Left lung (tissue), 10 donors: ENCODE data around the gene MICAL2. TPM values are rescaled to one million over a fixed set of nuclear protein-coding genes. Genes with fewer than 3 reads are reported as not detected.
A peak's percentile ranks its signal among the peaks of the same experiment; 100 is the strongest.

ENCODE experiments used
- ATAC-seq: fragments of 200-7000 bp; cut with Tn5 transposase; one replicate; pipeline ENCODE4 v1.9.1; 2020; ENCODE audit warnings: moderate library complexity
- DNase-seq, 4 donors: peaks; one replicate each; pipeline ENCODE4 v3.0.0-alpha.2; 2013 to 2020
- H3K27ac ChIP-seq, 2 donors: fragments of 200-600 bp; sonication (generic) in 1 of 2; one replicate each; pipeline versions ENCODE4 v1.5.0 to v1.8.0; 2020 to 2021
- H3K27me3 ChIP-seq, 2 donors: fragments of 200-600 bp; sonication (generic) in 1 of 2; one replicate each; pipeline versions ENCODE4 v1.5.0 to v1.8.0; 2020 to 2021
- H3K36me3 ChIP-seq, 2 donors: fragments of 200-600 bp; sonication (generic) in 1 of 2; one replicate each; pipeline versions ENCODE4 v1.5.0 to v1.8.0; 2020 to 2021
- H3K4me1 ChIP-seq, 2 donors: fragments of 200-600 bp; one replicate each; pipeline ENCODE4 v1.8.0; 2021
- H3K4me3 ChIP-seq, 2 donors: fragments of 200-600 bp; sonication (generic) in 1 of 2; one replicate each; pipeline versions ENCODE4 v1.5.0 to v1.8.0; 2020 to 2021; ENCODE audit warnings: mild to moderate bottlenecking in 1 of 2
- H3K9me3 ChIP-seq, 2 donors: fragments of 200-600 bp; sonication (generic) in 1 of 2; one replicate each; pipeline versions ENCODE4 v1.5.0 to v1.8.0; 2020 to 2021
- CTCF ChIP-seq, 2 donors: fragments of 200-600 bp; sonication (generic) in 1 of 2; IDR thresholded peaks; one replicate each; pipeline versions ENCODE4 v1.5.0 to v1.8.0; 2021; ENCODE audit warnings: antibody characterized with exemption in 2 of 2
- intact Hi-C, 2 donors: fragments of 100-400 bp; cut with DNase I; formaldehyde crosslinking; loops; one replicate each; pipeline versions ENCODE4 v1.11.2 to v1.14.2; 2022
- polyA plus RNA-seq, 6 donors: library from polyadenylated mRNA; unstranded; fragments of 120-200 nt; gene quantifications; one replicate each; pipeline ENCODE4 v1.2.1, GENCODE V29; 2013; ENCODE audit not compliant: insufficient read length in 6 of 6
- total RNA-seq, 2 donors: library from RNA; stranded (reverse); fragmentation: NEBNext Ultra II Directional; extraction: Animal tissue kit (Norgen Biotek cat#: 25700); gene quantifications; one replicate each; pipeline ENCODE4 v1.2.1, GENCODE V29; 2021
- donor health status: DM: no; HTN: yes; CAD: no.
- donor health status: DM: no; HTN: no; CAD: no.

Gene MICAL2
- total and polyA plus RNA-seq, 8 donors = 49.8 to 293 (median 89.4) TPM

- TF ChIP-seq CTCF (IDR thresholded peaks at IDR 0.05) = no peak
- Histone ChIP-seq H3K36me3 (no peaks in the 10 kb centered on the region), H3K4me3 (no peak overlapping the region), H3K9me3 (no peaks in the 10 kb centered on the region), H3K27ac (no peak overlapping the region), H3K4me1 (peaks cover 3 to 34% of the 10 kb centered on the region in 2 donors), H3K27me3 (no peaks in the 10 kb centered on the region)
- DNase-seq (no peak), ATAC-seq (peak; percentile 30)
- intact Hi-C loops = no loop called here
Observed at GRCh38 chr11:12102588-12103410, 7.6 kb upstream of the MICAL2 start.

GRCh38 chr11:12103411-12104225 is 6.8 kb upstream of the MICAL2 start:
- ATAC-seq = peak; percentile 4
- intact Hi-C loops = no loop called here
- H3K27ac ChIP-seq = no peak overlapping the region

GRCh38 chr11:12105471-12105870 is 4.9 kb upstream of the MICAL2 start:
- ATAC-seq = no peak
- DNase-seq = no peak
- Histone ChIP-seq H3K4me3 (no peak overlapping the region), H3K4me1 (peaks cover 12 to 33% of the 10 kb centered on the region in 2 donors), H3K9me3 (no peaks in the 10 kb centered on the region), H3K27ac (no peak overlapping the region), H3K27me3 (no peaks in the 10 kb centered on the region), H3K36me3 (no peaks in the 10 kb centered on the region)
- TF ChIP-seq CTCF (IDR thresholded peaks at IDR 0.05) = no peak
- intact Hi-C loops = no loop called here

More at GRCh38 chr11:12103411-12104225, 6.8 kb upstream of the MICAL2 start:
- Histone ChIP-seq H3K36me3 (no peaks in the 10 kb centered on the region), H3K4me1 (peaks cover 3 to 34% of the 10 kb centered on the region in 2 donors), H3K9me3 (no peaks in the 10 kb centered on the region), H3K27me3 (no peaks in the 10 kb centered on the region), H3K4me3 (no peak overlapping the region)
- DNase-seq = no peak
- TF ChIP-seq CTCF (IDR thresholded peaks at IDR 0.05) = no peak

GRCh38 chr11:12106101-12106500 is 4.3 kb upstream of the MICAL2 start:
- no peak for TF ChIP-seq CTCF (IDR thresholded peaks at IDR 0.05)
- DNase-seq (no peak), ATAC-seq (no peak)
- Histone ChIP-seq H3K4me3 (no peak overlapping the region), H3K9me3 (no peaks in the 10 kb centered on the region), H3K27ac (no peak overlapping the region), H3K27me3 (no peaks in the 10 kb centered on the region), H3K4me1 (peaks cover 9 to 34% of the 10 kb centered on the region in 2 donors), H3K36me3 (no peaks in the 10 kb centered on the region)
- intact Hi-C loops = no loop called here

- Histone ChIP-seq H3K4me3 (no peak overlapping the region), H3K27ac (no peak overlapping the region), H3K36me3 (no peaks in the 10 kb centered on the region), H3K27me3 (no peaks in the 10 kb centered on the region), H3K4me1 (peaks cover 9 to 38% of the 10 kb centered on the region in 2 donors), H3K9me3 (no peaks in the 10 kb centered on the region)
- intact Hi-C loops = no loop called here
- no peak for TF ChIP-seq CTCF (IDR thresholded peaks at IDR 0.05)
- ATAC-seq (no peak), DNase-seq (no peak)
Observed at GRCh38 chr11:12106501-12106900, 3.9 kb upstream of the MICAL2 start.
